MM.1S (cell line): ENCODE results near the gene SLC38A3.

Experiments
- CTCF ChIP-seq: fragments of 300-600 bp; sonication (generic); IDR thresholded peaks from 2 replicates; pipeline ENCODE4 v1.5.1; 2016; ENCODE audit warnings: antibody characterized with exemption, low read length, mixed read lengths
- EZH2 ChIP-seq: fragments of 300-600 bp; sonication (generic); optimal IDR thresholded peaks from 2 replicates; pipeline ENCODE3; 2017; ENCODE audit warnings: low read depth, mild to moderate bottlenecking, antibody characterized with exemption, low read length, mixed read lengths
- EZH2phosphoT487 ChIP-seq: fragments of 300-600 bp; sonication (generic); IDR thresholded peaks from 2 replicates; pipeline ENCODE4 v1.6.1; 2018; ENCODE audit warnings: antibody characterized with exemption, low read length

GRCh38 chr3:50230794-50231125, 25.7 kb downstream of the SLC38A3 start:
- TF ChIP-seq CTCF (no peak), EZH2 (no peak), EZH2phosphoT487 (no peak)
